Esophagus squamous epithelium (tissue), 4 donors: ENCODE measurements around the gene PAM.

Source experiments
- POLR2A ChIP-seq, 4 donors: fragments of 450-650 bp; IDR thresholded peaks; one replicate each; pipeline ENCODE4 v1.6.1; 2017; ENCODE audit warnings: antibody characterized with exemption in 4 of 4, mild to moderate bottlenecking in 4 of 4, moderate library complexity in 3 of 4
- TF ChIP-seq, protein P1 (sequence below), 6 experiments: fragments of 450-650 bp in 4 of 6; fragments of 200-600 bp in 2 of 6; sonication (generic) in 2 of 6; IDR thresholded peaks; one replicate each; pipeline ENCODE4 v1.5.1; 2016 to 2019; ENCODE audit warnings: antibody characterized with exemption in 6 of 6, mild to moderate bottlenecking in 4 of 6, moderate library complexity in 4 of 6

DNA sequence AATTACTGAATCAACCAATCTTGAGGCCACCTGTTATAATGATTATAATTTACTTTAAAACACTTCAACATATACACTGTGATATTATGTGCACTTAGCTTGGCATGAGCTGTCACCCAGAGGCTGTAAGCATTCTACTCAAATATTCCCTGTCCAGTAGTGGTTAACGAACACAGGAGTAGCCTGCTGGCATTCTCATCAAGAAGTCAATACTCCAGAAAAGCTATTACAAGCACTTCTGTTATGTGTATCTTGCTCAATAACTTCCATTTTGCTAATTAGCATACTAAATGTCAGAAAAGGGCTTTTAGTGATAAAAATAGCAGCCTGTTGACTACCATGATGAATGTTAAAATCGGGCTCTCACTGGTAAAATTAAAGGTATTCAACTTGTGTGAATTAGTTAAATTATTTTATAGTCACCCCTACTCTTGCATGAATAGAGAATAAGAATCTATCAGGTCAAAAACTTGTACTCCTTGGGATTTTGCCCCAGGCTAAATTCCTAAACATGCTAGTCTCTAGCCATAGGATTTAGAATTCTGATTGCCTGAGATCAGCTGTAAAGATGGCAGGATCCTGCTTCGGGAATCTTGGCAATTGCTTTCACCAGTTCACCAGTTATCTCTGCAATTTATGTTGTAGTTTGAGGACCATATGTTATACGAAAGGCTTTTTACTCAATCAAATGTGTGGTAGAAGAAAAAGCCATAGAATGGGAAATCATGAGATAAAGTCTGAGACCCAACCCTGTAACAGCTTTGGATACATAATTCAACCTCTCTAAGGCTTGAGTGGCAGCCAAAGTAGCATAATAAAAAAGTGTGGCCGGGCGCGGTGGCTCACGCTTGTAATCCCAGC, 43.4 kb upstream of the PAM start:
- TF ChIP-seq, protein P1, sequence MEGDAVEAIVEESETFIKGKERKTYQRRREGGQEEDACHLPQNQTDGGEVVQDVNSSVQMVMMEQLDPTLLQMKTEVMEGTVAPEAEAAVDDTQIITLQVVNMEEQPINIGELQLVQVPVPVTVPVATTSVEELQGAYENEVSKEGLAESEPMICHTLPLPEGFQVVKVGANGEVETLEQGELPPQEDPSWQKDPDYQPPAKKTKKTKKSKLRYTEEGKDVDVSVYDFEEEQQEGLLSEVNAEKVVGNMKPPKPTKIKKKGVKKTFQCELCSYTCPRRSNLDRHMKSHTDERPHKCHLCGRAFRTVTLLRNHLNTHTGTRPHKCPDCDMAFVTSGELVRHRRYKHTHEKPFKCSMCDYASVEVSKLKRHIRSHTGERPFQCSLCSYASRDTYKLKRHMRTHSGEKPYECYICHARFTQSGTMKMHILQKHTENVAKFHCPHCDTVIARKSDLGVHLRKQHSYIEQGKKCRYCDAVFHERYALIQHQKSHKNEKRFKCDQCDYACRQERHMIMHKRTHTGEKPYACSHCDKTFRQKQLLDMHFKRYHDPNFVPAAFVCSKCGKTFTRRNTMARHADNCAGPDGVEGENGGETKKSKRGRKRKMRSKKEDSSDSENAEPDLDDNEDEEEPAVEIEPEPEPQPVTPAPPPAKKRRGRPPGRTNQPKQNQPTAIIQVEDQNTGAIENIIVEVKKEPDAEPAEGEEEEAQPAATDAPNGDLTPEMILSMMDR (IDR thresholded peaks at IDR 0.05) = no peak
- TF ChIP-seq POLR2A (IDR thresholded peaks at IDR 0.05) = no peak
